ENCODE data around the gene PPIF. TPM values are rescaled to one million over a fixed set of nuclear protein-coding genes. Genes with fewer than 3 reads are reported as not detected.

The PPIF gene
- total RNA-seq, 1 donor from 2014 or later: 146 TPM

- intact Hi-C loops (cut with DNase I): loop anchor here (10.0 kb wide), 1 partner anchor 226 kb away; no protein-coding TSS in a partner anchor
- DNase-seq (no peak), ATAC-seq (ENCODE audit: poor library complexity) (no peak)
Observed at GRCh38 chr10:79378383-79378646, 31.0 kb downstream of the PPIF start.

GRCh38 chr10:79378647-79379511 is 31.6 kb downstream of the PPIF start:
- ATAC-seq (ENCODE audit: poor library complexity) (no peak), DNase-seq (no peak)
- intact Hi-C loops (cut with DNase I): loop anchor here (10.0 kb wide), 1 partner anchor 226 kb away; no protein-coding TSS in a partner anchor

- ATAC-seq (ENCODE audit: poor library complexity) (peak; percentile 54), DNase-seq (peak; percentile 74)
- intact Hi-C loops (cut with DNase I): loop anchor here (10.0 kb wide), 2 partner anchors 65 to 225 kb away; partner anchors contain the start of gene ZCCHC24
Observed at GRCh38 chr10:79379512-79380124, 32.3 kb downstream of the PPIF start.

- intact Hi-C loops (cut with DNase I): loop anchor here (10.0 kb wide), 1 partner anchor 64 kb away; the partner anchor contains the start of gene ZCCHC24
- no peak for DNase-seq
Observed at GRCh38 chr10:79380125-79380945, 33.1 kb downstream of the PPIF start.

GRCh38 chr10:79380946-79381721 is 33.9 kb downstream of the PPIF start:
- ATAC-seq (ENCODE audit: poor library complexity) (peak; percentile 18), DNase-seq (no peak)
- intact Hi-C loops (cut with DNase I): loop anchor here (10.0 kb wide), 1 partner anchor 64 kb away; the partner anchor contains the start of gene ZCCHC24

More at GRCh38 chr10:79380125-79380945, 33.1 kb downstream of the PPIF start:
- ATAC-seq (ENCODE audit: poor library complexity): peak; percentile 69

- ATAC-seq (ENCODE audit: poor library complexity) (peak; percentile 68), DNase-seq (peak; percentile 79)
- intact Hi-C loops (cut with DNase I): loop anchor here (10.0 kb wide), 1 partner anchor 63 kb away; the partner anchor contains the start of gene ZCCHC24
Observed at GRCh38 chr10:79381804-79382221, 34.5 kb downstream of the PPIF start.

- DNase-seq: no peak
- intact Hi-C loops (cut with DNase I): loop anchor here (10.0 kb wide), 1 partner anchor 62 kb away; the partner anchor contains the start of gene ZCCHC24
- ATAC-seq (ENCODE audit: poor library complexity): no peak
Observed at GRCh38 chr10:79382491-79382941, 35.2 kb downstream of the PPIF start.

GRCh38 chr10:79383974-79384606 is 36.8 kb downstream of the PPIF start:
- intact Hi-C loops (cut with DNase I): loop anchor here (10.0 kb wide), 1 partner anchor 61 kb away; the partner anchor contains the start of gene ZCCHC24
- ATAC-seq (ENCODE audit: poor library complexity) (no peak), DNase-seq (no peak)

GRCh38 chr10:79384773-79385391 is 37.6 kb downstream of the PPIF start:
- intact Hi-C loops (cut with DNase I): loop anchor here (10.0 kb wide), 1 partner anchor 60 kb away; the partner anchor contains the start of gene ZCCHC24
- ATAC-seq (ENCODE audit: poor library complexity) (no peak), DNase-seq (no peak)

- no peak for ATAC-seq (ENCODE audit: poor library complexity)
- no peak for DNase-seq
- intact Hi-C loops (cut with DNase I): loop anchor here (10.0 kb wide), 1 partner anchor 59 kb away; the partner anchor contains the start of gene ZCCHC24
Observed at GRCh38 chr10:79385392-79385795, 38.1 kb downstream of the PPIF start.

- DNase-seq (no peak), ATAC-seq (ENCODE audit: poor library complexity) (no peak)
- intact Hi-C loops (cut with DNase I): loop anchor here (10.0 kb wide), 1 partner anchor 59 kb away; the partner anchor contains the start of gene ZCCHC24
Observed at GRCh38 chr10:79385804-79386531, 38.7 kb downstream of the PPIF start.

GRCh38 chr10:79386637-79387465 is 39.6 kb downstream of the PPIF start:
- no peak for DNase-seq
- no peak for ATAC-seq (ENCODE audit: poor library complexity)
- intact Hi-C loops (cut with DNase I): loop anchor here (10.0 kb wide), 1 partner anchor 58 kb away; the partner anchor contains the start of gene ZCCHC24

GRCh38 chr10:79387466-79387973 is 40.3 kb downstream of the PPIF start:
- ATAC-seq (ENCODE audit: poor library complexity) (no peak), DNase-seq (no peak)
- intact Hi-C loops (cut with DNase I): loop anchor here (10.0 kb wide), 1 partner anchor 57 kb away; the partner anchor contains the start of gene ZCCHC24

- ATAC-seq (ENCODE audit: poor library complexity) (no peak), DNase-seq (no peak)
- intact Hi-C loops (cut with DNase I): loop anchor here (10.0 kb wide), 1 partner anchor 57 kb away; the partner anchor contains the start of gene ZCCHC24
Observed at GRCh38 chr10:79387974-79388850, 40.9 kb downstream of the PPIF start.

All from Right ventricle myocardium superior (tissue), 1 donor.